ENCODE measurements around the gene BRD4. TPM values are rescaled to one million over a fixed set of nuclear protein-coding genes. Genes with fewer than 3 reads are reported as not detected.

The BRD4 gene
- total RNA-seq, 2 experiments from 2014 or later, result 106 to 126 TPM

- POLR2A ChIA-PET, result interaction anchor here (0.7 kb wide), 1 partner anchor 52 kb away, joined by 3 read pairs; no protein-coding TSS in a partner anchor
- Mint-ChIP-seq H3K4me3 (no peak overlapping the region), H3K27ac (peak overlapping the region; percentile 84)
These were observed 50.0 kb downstream of the BRD4 start for GRCh38 chr19:15282311-15282705.

GRCh38 chr19:15280915-15281683, 51.2 kb downstream of the BRD4 start:
- peaks cover 89% of the 10 kb centered on the region for H3K4me1 Mint-ChIP-seq
- intact Hi-C loops (cut with DNase I, micrococcal nuclease), result loop anchor here in 1 of 2 experiments (5.0 kb wide), 1 partner anchor 186 kb away; no protein-coding TSS in a partner anchor
- CTCF ChIA-PET, result no interaction called here
- POLR2A ChIA-PET, result no interaction called here
- H3K9me3 Mint-ChIP-seq (ENCODE audit: low read depth), result no peaks in the 10 kb centered on the region
- DNase-seq (no peak), ATAC-seq (no peak)
- no peaks in the 10 kb centered on the region for H3K27me3 Mint-ChIP-seq
- no peaks in the 10 kb centered on the region for H3K36me3 Mint-ChIP-seq (ENCODE audit: low read depth)
- H3K27ac Mint-ChIP-seq, result peak overlapping the region; percentile 84
- H3K4me3 Mint-ChIP-seq, result no peak overlapping the region

More at GRCh38 chr19:15282311-15282705, 50.0 kb downstream of the BRD4 start:
- Mint-ChIP-seq H3K27me3 (no peaks in the 10 kb centered on the region), H3K4me1 (peaks cover 88% of the 10 kb centered on the region), H3K9me3 (ENCODE audit: low read depth) (no peaks in the 10 kb centered on the region), H3K36me3 (ENCODE audit: low read depth) (no peaks in the 10 kb centered on the region)
- no peak for ATAC-seq
- intact Hi-C loops (cut with DNase I, micrococcal nuclease), result loop anchor here (2.0 to 5.0 kb wide), 3 partner anchors 18 to 185 kb away; no protein-coding TSS in a partner anchor
- DNase-seq, result no peak
- CTCF ChIA-PET, result interaction anchor here (1.0 to 1.5 kb wide), 6 partner anchors 9 to 137 kb away, joined by 3 to 5 read pairs (median 3); partner anchors contain the start of gene AKAP8L

GRCh38 chr19:15280048-15280725, 52.2 kb downstream of the BRD4 start:
- intact Hi-C loops (cut with DNase I, micrococcal nuclease), result loop anchor here in 1 of 2 experiments (5.0 kb wide), 1 partner anchor 187 kb away; no protein-coding TSS in a partner anchor
- ATAC-seq (no peak), DNase-seq (no peak)
- POLR2A ChIA-PET, result no interaction called here
- Mint-ChIP-seq H3K27me3 (no peaks in the 10 kb centered on the region), H3K4me3 (no peak overlapping the region), H3K9me3 (ENCODE audit: low read depth) (no peaks in the 10 kb centered on the region), H3K36me3 (ENCODE audit: low read depth) (no peaks in the 10 kb centered on the region), H3K27ac (peak overlapping the region; percentile 68), H3K4me1 (peaks cover 88% of the 10 kb centered on the region)
- CTCF ChIA-PET, result interaction anchor here (1.0 to 2.5 kb wide), 2 partner anchors 8 to 12 kb away, joined by 3 to 8 read pairs; no protein-coding TSS in a partner anchor

GRCh38 chr19:15279326-15279904, 52.9 kb downstream of the BRD4 start:
- Mint-ChIP-seq H3K27me3 (no peaks in the 10 kb centered on the region), H3K36me3 (ENCODE audit: low read depth) (peaks cover 1% of the 10 kb centered on the region), H3K27ac (peak overlapping the region; percentile 83), H3K4me1 (peaks cover 81% of the 10 kb centered on the region), H3K9me3 (ENCODE audit: low read depth) (no peaks in the 10 kb centered on the region), H3K4me3 (no peak overlapping the region)
- POLR2A ChIA-PET, result no interaction called here
- no peak for DNase-seq
- CTCF ChIA-PET, result interaction anchor here (0.6 to 2.5 kb wide), 3 partner anchors 9 to 25 kb away, joined by 3 to 8 read pairs (median 3); no protein-coding TSS in a partner anchor
- ATAC-seq, result no peak
- intact Hi-C loops (cut with DNase I, micrococcal nuclease), result no loop called here

GRCh38 chr19:15276620-15277215, 55.6 kb downstream of the BRD4 start:
- no peak for ATAC-seq
- CTCF ChIA-PET, result interaction anchor here (1.0 to 1.1 kb wide), 2 partner anchors 17 to 279 kb away, joined by 3 to 5 read pairs; no protein-coding TSS in a partner anchor
- Mint-ChIP-seq H3K4me3 (no peak overlapping the region), H3K27ac (peak overlapping the region; percentile 38), H3K4me1 (peaks cover 60% of the 10 kb centered on the region), H3K9me3 (ENCODE audit: low read depth) (no peaks in the 10 kb centered on the region), H3K27me3 (no peaks in the 10 kb centered on the region), H3K36me3 (ENCODE audit: low read depth) (peaks cover 8% of the 10 kb centered on the region)
- intact Hi-C loops (cut with DNase I, micrococcal nuclease), result no loop called here
- DNase-seq, result no peak
- POLR2A ChIA-PET, result no interaction called here

GRCh38 chr19:15274477-15274876, 57.9 kb downstream of the BRD4 start:
- CTCF ChIA-PET, result interaction anchor here (0.7 to 1.1 kb wide), 2 partner anchors 10 to 145 kb away, joined by 3 to 4 read pairs; partner anchors contain the start of gene AKAP8L

GRCh38 chr19:15269806-15270205, 62.5 kb downstream of the BRD4 start:
- Mint-ChIP-seq H3K27ac (no peak overlapping the region), H3K9me3 (ENCODE audit: low read depth) (no peaks in the 10 kb centered on the region), H3K4me1 (peaks cover 16% of the 10 kb centered on the region), H3K36me3 (ENCODE audit: low read depth) (peaks cover 41% of the 10 kb centered on the region), H3K4me3 (no peak overlapping the region), H3K27me3 (no peaks in the 10 kb centered on the region)
- no peak for ATAC-seq
- intact Hi-C loops (cut with DNase I, micrococcal nuclease), result no loop called here
- CTCF ChIA-PET, result no interaction called here
- POLR2A ChIA-PET, result no interaction called here
- DNase-seq, result no peak

More at GRCh38 chr19:15274477-15274876, 57.9 kb downstream of the BRD4 start:
- Mint-ChIP-seq H3K9me3 (ENCODE audit: low read depth) (no peaks in the 10 kb centered on the region), H3K36me3 (ENCODE audit: low read depth) (peaks cover 21% of the 10 kb centered on the region), H3K27me3 (no peaks in the 10 kb centered on the region), H3K4me1 (peaks cover 42% of the 10 kb centered on the region), H3K4me3 (no peak overlapping the region), H3K27ac (peak overlapping the region; percentile 47)
- DNase-seq (no peak), ATAC-seq (no peak)
- POLR2A ChIA-PET, result no interaction called here
- intact Hi-C loops (cut with DNase I, micrococcal nuclease), result no loop called here

GRCh38 chr19:15268928-15269253, 63.4 kb downstream of the BRD4 start:
- no peak for ATAC-seq
- no peak for DNase-seq
- no peak overlapping the region for H3K4me3 Mint-ChIP-seq
- no peaks in the 10 kb centered on the region for H3K27me3 Mint-ChIP-seq
- CTCF ChIA-PET, result interaction anchor here (0.6 kb wide), 1 partner anchor 110 kb away, joined by 3 read pairs; no protein-coding TSS in a partner anchor
- H3K36me3 Mint-ChIP-seq (ENCODE audit: low read depth), result peaks cover 47% of the 10 kb centered on the region
- POLR2A ChIA-PET, result no interaction called here
- peaks cover 13% of the 10 kb centered on the region for H3K4me1 Mint-ChIP-seq
- H3K9me3 Mint-ChIP-seq (ENCODE audit: low read depth), result no peaks in the 10 kb centered on the region
- no peak overlapping the region for H3K27ac Mint-ChIP-seq
- intact Hi-C loops (cut with DNase I, micrococcal nuclease), result no loop called here

GRCh38 chr19:15268192-15268927, 64.0 kb downstream of the BRD4 start:
- H3K27me3 Mint-ChIP-seq, result no peaks in the 10 kb centered on the region
- peaks cover 12% of the 10 kb centered on the region for H3K4me1 Mint-ChIP-seq
- peaks cover 51% of the 10 kb centered on the region for H3K36me3 Mint-ChIP-seq (ENCODE audit: low read depth)
- POLR2A ChIA-PET, result interaction anchor here (0.6 kb wide), 1 partner anchor 65 kb away, joined by 7 read pairs; no protein-coding TSS in a partner anchor
- no peak for ATAC-seq
- no peak overlapping the region for H3K4me3 Mint-ChIP-seq
- H3K9me3 Mint-ChIP-seq (ENCODE audit: low read depth), result no peaks in the 10 kb centered on the region
- intact Hi-C loops (cut with DNase I, micrococcal nuclease), result no loop called here
- no peak for DNase-seq
- CTCF ChIA-PET, result interaction anchor here (0.7 kb wide), 1 partner anchor 1156 kb away, joined by 3 read pairs; no protein-coding TSS in a partner anchor
- H3K27ac Mint-ChIP-seq, result peak overlapping the region; percentile 68

- Mint-ChIP-seq H3K4me3 (no peak overlapping the region), H3K4me1 (peaks cover 12% of the 10 kb centered on the region), H3K27ac (peak overlapping the region; percentile 37), H3K9me3 (ENCODE audit: low read depth) (no peaks in the 10 kb centered on the region), H3K36me3 (ENCODE audit: low read depth) (peaks cover 51% of the 10 kb centered on the region), H3K27me3 (no peaks in the 10 kb centered on the region)
- ChIA-PET CTCF (interaction anchor here (0.6 to 1.0 kb wide), 2 partner anchors 30 to 49 kb away, joined by 3 read pairs; no protein-coding TSS in a partner anchor), POLR2A (no interaction called here)
- ATAC-seq (no peak), DNase-seq (no peak)
- intact Hi-C loops (cut with DNase I, micrococcal nuclease), result no loop called here
These were observed 65.7 kb downstream of the BRD4 start for GRCh38 chr19:15266683-15267082.

Measured in activated CD4-positive, alpha-beta T cell treated with anti-CD3 and anti-CD28 coated beads for 36 hours (primary cell).